ENCODE data around the gene MAZ. TPM values are rescaled to one million over a fixed set of nuclear protein-coding genes. Genes with fewer than 3 reads are reported as not detected.

MAZ gene
- total and polyA plus RNA-seq, 4 donors: 94.9 to 170 (median 136) TPM

GRCh38 chr16:29821643-29822115 lies 15.3 kb downstream of the MAZ start:
- H3K27me3 ChIP-seq (ENCODE audit: control insufficient read depth in 3 of 3, insufficient read depth in 3 of 3, low read length in 2 of 3): no peaks in the 10 kb centered on the region
- H3K4me3 ChIP-seq: peak overlapping the region; percentile 80
- H3K4me1 ChIP-seq (ENCODE audit: control insufficient read depth in 5 of 5, insufficient read depth in 5 of 5, low read length in 5 of 5): peaks cover 5 to 38% (median 19%) of the 10 kb centered on the region in 5 donors
- WGBS, 2 donors: 37 to 68% methylated on average over 7 of the region's 7 CpGs
- H3K27ac ChIP-seq (ENCODE audit: low read depth in 1 of 2, low read length in 1 of 2): peak overlapping the region; percentile 66 to 81
- ATAC-seq (ENCODE audit: insufficient read depth, low FRiP score): peak; percentile 56
- peak overlapping the region in 1 of 2 donors; percentile 47 for H3K9ac ChIP-seq (ENCODE audit: insufficient read depth in 1 of 2, low read length in 2 of 2)
- H3K36me3 ChIP-seq (ENCODE audit: control insufficient read depth in 4 of 4, insufficient read depth in 4 of 4, low read length in 4 of 4): peaks cover 0 to 16% (median 12%) of the 10 kb centered on the region in 4 donors
- no peaks in the 10 kb centered on the region for H3K9me3 ChIP-seq (ENCODE audit: control insufficient read depth in 4 of 4, insufficient read depth in 3 of 4, low read length in 3 of 4)
- DNase-seq: peak in 1 of 3 donors; percentile 63
- TF ChIP-seq CTCF (IDR thresholded peaks at IDR 0.05; ENCODE audit: control extremely low read depth, extremely low read depth): no peak

- no peak for TF ChIP-seq CTCF (IDR thresholded peaks at IDR 0.05; ENCODE audit: control extremely low read depth, extremely low read depth)
- Histone ChIP-seq H3K9ac (ENCODE audit: insufficient read depth in 1 of 2, low read length in 2 of 2) (no peak overlapping the region), H3K9me3 (ENCODE audit: control insufficient read depth in 4 of 4, insufficient read depth in 3 of 4, low read length in 3 of 4) (no peaks in the 10 kb centered on the region), H3K27ac (ENCODE audit: low read depth in 1 of 2, low read length in 1 of 2) (peak overlapping the region; percentile 47 to 82), H3K4me1 (ENCODE audit: control insufficient read depth in 5 of 5, insufficient read depth in 5 of 5, low read length in 5 of 5) (peaks cover 1 to 34% (median 12%) of the 10 kb centered on the region in 5 donors), H3K4me3 (no peak overlapping the region), H3K27me3 (ENCODE audit: control insufficient read depth in 3 of 3, insufficient read depth in 3 of 3, low read length in 2 of 3) (no peaks in the 10 kb centered on the region), H3K36me3 (ENCODE audit: control insufficient read depth in 4 of 4, insufficient read depth in 4 of 4, low read length in 4 of 4) (peaks cover 0 to 7% (median 3%) of the 10 kb centered on the region in 4 donors)
- 37 to 60% methylated on average over 7 of the region's 7 CpGs for WGBS, 2 donors
- no peak for DNase-seq
- no peak for ATAC-seq (ENCODE audit: insufficient read depth, low FRiP score)
These were observed 18.3 kb downstream of the MAZ start for GRCh38 chr16:29824589-29825144.

- 51 to 65% methylated on average over 10 of the region's 10 CpGs for WGBS, 2 donors
- H3K27ac ChIP-seq (ENCODE audit: low read depth in 1 of 2, low read length in 1 of 2): peak overlapping the region; percentile 47 to 82
- H3K4me3 ChIP-seq: no peak overlapping the region
- no peak overlapping the region for H3K9ac ChIP-seq (ENCODE audit: insufficient read depth in 1 of 2, low read length in 2 of 2)
- peaks cover 0 to 34% (median 12%) of the 10 kb centered on the region in 5 donors for H3K4me1 ChIP-seq (ENCODE audit: control insufficient read depth in 5 of 5, insufficient read depth in 5 of 5, low read length in 5 of 5)
- no peak for DNase-seq
- H3K9me3 ChIP-seq (ENCODE audit: control insufficient read depth in 4 of 4, insufficient read depth in 3 of 4, low read length in 3 of 4): no peaks in the 10 kb centered on the region
- H3K36me3 ChIP-seq (ENCODE audit: control insufficient read depth in 4 of 4, insufficient read depth in 4 of 4, low read length in 4 of 4): peaks cover 0 to 13% (median 0%) of the 10 kb centered on the region in 4 donors
- ATAC-seq (ENCODE audit: insufficient read depth, low FRiP score): peak; percentile 6
- H3K27me3 ChIP-seq (ENCODE audit: control insufficient read depth in 3 of 3, insufficient read depth in 3 of 3, low read length in 2 of 3): no peaks in the 10 kb centered on the region
- TF ChIP-seq CTCF (IDR thresholded peaks at IDR 0.05; ENCODE audit: control extremely low read depth, extremely low read depth): no peak
These were observed 19.1 kb downstream of the MAZ start for GRCh38 chr16:29825145-29826044.

Measured in lung (tissue), 12 donors.